HEK293 (cell line): Measurements from ENCODE around the gene NAGLU.

Experiments
- OVOL3 ChIP-seq: fragments of 450-650 bp; formaldehyde crosslinking; IDR thresholded peaks from 2 replicates; pipeline ENCODE4 v1.5.1; 2016; ENCODE audit warnings: missing biosample characterization, missing genetic modification characterization
- PATZ1 ChIP-seq: fragments of 450-650 bp; formaldehyde crosslinking; IDR thresholded peaks from 2 replicates; pipeline ENCODE4 v1.5.1; 2016; ENCODE audit warnings: missing biosample characterization, missing genetic modification characterization
- REPIN1 ChIP-seq: fragments of 450-650 bp; formaldehyde crosslinking; IDR thresholded peaks from 2 replicates; pipeline ENCODE4 v1.5.1; 2017; ENCODE audit warnings: missing biosample characterization, missing genetic modification characterization, low read depth
- SALL2 ChIP-seq: fragments of 450-650 bp; formaldehyde crosslinking; IDR thresholded peaks from 2 replicates; pipeline ENCODE4 v1.5.0; 2017; ENCODE audit warnings: missing biosample characterization, mild to moderate bottlenecking, missing genetic modification characterization, borderline replicate concordance
- SETDB1 ChIP-seq: IDR thresholded peaks from one replicate; pipeline ENCODE4 v1.6.1; 2017; ENCODE audit warnings: mild to moderate bottlenecking, low read length, moderate library complexity, mixed read lengths; ENCODE audit not compliant: insufficient read length
- ZFP37 ChIP-seq: fragments of 450-650 bp; formaldehyde crosslinking; IDR thresholded peaks from 2 replicates; pipeline ENCODE4 v1.5.1; 2016; ENCODE audit warnings: missing biosample characterization, missing genetic modification characterization
- ZFP41 ChIP-seq: fragments of 450-650 bp; formaldehyde crosslinking; IDR thresholded peaks from 2 replicates; pipeline ENCODE4 v1.5.1; 2016; ENCODE audit warnings: missing biosample characterization, missing genetic modification characterization, borderline replicate concordance
- ZNF10 ChIP-seq: fragments of 450-650 bp; formaldehyde crosslinking; IDR thresholded peaks from 2 replicates; pipeline ENCODE4 v1.5.1; 2017; ENCODE audit warnings: missing biosample characterization, missing genetic modification characterization
- ZNF132 ChIP-seq: fragments of 450-650 bp; formaldehyde crosslinking; IDR thresholded peaks from 2 replicates; pipeline ENCODE4 v1.5.1; 2017; ENCODE audit warnings: missing biosample characterization, missing genetic modification characterization, borderline replicate concordance
- ZNF138 ChIP-seq: fragments of 450-650 bp; formaldehyde crosslinking; IDR thresholded peaks from 2 replicates; pipeline ENCODE4 v1.5.1; 2016; ENCODE audit warnings: missing biosample characterization, missing genetic modification characterization, borderline replicate concordance
- ZNF146 ChIP-seq: fragments of 450-650 bp; formaldehyde crosslinking; IDR thresholded peaks from 2 replicates; pipeline ENCODE4 v1.5.1; 2016; ENCODE audit warnings: missing biosample characterization, missing genetic modification characterization
- ZNF18 ChIP-seq: fragments of 450-650 bp; formaldehyde crosslinking; IDR thresholded peaks from 2 replicates; pipeline ENCODE4 v1.5.1; 2016; ENCODE audit warnings: missing biosample characterization, missing genetic modification characterization
- ZNF184 ChIP-seq: fragments of 450-650 bp; IDR thresholded peaks from 2 replicates; pipeline ENCODE4 v1.5.1; 2018; ENCODE audit warnings: missing biosample characterization, mild to moderate bottlenecking, missing genetic modification characterization
- ZNF2 ChIP-seq: fragments of 450-650 bp; formaldehyde crosslinking; IDR thresholded peaks from 2 replicates; pipeline ENCODE4 v1.5.1; 2016; ENCODE audit warnings: missing biosample characterization, missing genetic modification characterization
- ZNF221 ChIP-seq: fragments of 450-650 bp; formaldehyde crosslinking; IDR thresholded peaks from 2 replicates; pipeline ENCODE4 v1.5.1; 2017; ENCODE audit warnings: missing biosample characterization, missing genetic modification characterization, borderline replicate concordance
- ZNF341 ChIP-seq: fragments of 450-650 bp; formaldehyde crosslinking; IDR thresholded peaks from 2 replicates; pipeline ENCODE4; 2016; ENCODE audit warnings: low read depth, missing biosample characterization, missing genetic modification characterization
- ZNF366 ChIP-seq: fragments of 450-650 bp; formaldehyde crosslinking; conservative IDR thresholded peaks from 2 replicates; pipeline ENCODE4 v1.5.1; 2016; ENCODE audit warnings: missing biosample characterization, missing genetic modification characterization
- ZNF404 ChIP-seq: fragments of 450-650 bp; formaldehyde crosslinking; IDR thresholded peaks from 2 replicates; pipeline ENCODE4 v1.5.1; 2017; ENCODE audit warnings: missing biosample characterization, missing genetic modification characterization
- ZNF416 ChIP-seq: fragments of 450-650 bp; formaldehyde crosslinking; IDR thresholded peaks from 2 replicates; pipeline ENCODE4 v1.5.1; 2016; ENCODE audit warnings: missing biosample characterization, missing genetic modification characterization
- ZNF449 ChIP-seq: fragments of 450-650 bp; formaldehyde crosslinking; IDR thresholded peaks from 2 replicates; pipeline ENCODE4 v1.5.1; 2017; ENCODE audit warnings: missing biosample characterization, mild to moderate bottlenecking, missing genetic modification characterization, moderate library complexity
- ZNF555 ChIP-seq: fragments of 450-650 bp; formaldehyde crosslinking; conservative IDR thresholded peaks from 2 replicates; pipeline ENCODE4 v1.5.1; 2017; ENCODE audit warnings: missing biosample characterization, mild to moderate bottlenecking, missing genetic modification characterization, inconsistent platforms
- ZNF561 ChIP-seq: fragments of 450-650 bp; IDR thresholded peaks from 2 replicates; pipeline ENCODE4 v1.5.1; 2018; ENCODE audit warnings: missing biosample characterization, missing genetic modification characterization, borderline replicate concordance
- ZNF629 ChIP-seq: fragments of 450-650 bp; formaldehyde crosslinking; IDR thresholded peaks from 2 replicates; pipeline ENCODE4 v1.5.1; 2017; ENCODE audit warnings: missing biosample characterization, missing genetic modification characterization
- ZNF658 ChIP-seq: fragments of 450-650 bp; formaldehyde crosslinking; IDR thresholded peaks from 2 replicates; pipeline ENCODE4; 2016; ENCODE audit warnings: missing biosample characterization, missing genetic modification characterization
- ZNF670 ChIP-seq: fragments of 450-650 bp; formaldehyde crosslinking; IDR thresholded peaks from 2 replicates; pipeline ENCODE4 v1.5.1; 2016; ENCODE audit warnings: missing biosample characterization, missing genetic modification characterization, low read depth
- ZNF677 ChIP-seq: fragments of 450-650 bp; IDR thresholded peaks from 2 replicates; pipeline ENCODE4 v1.5.0; 2018; ENCODE audit warnings: missing biosample characterization, mild to moderate bottlenecking, missing genetic modification characterization, moderate library complexity
- ZNF707 ChIP-seq: fragments of 450-650 bp; formaldehyde crosslinking; IDR thresholded peaks from 2 replicates; pipeline ENCODE4 v1.5.1; 2016; ENCODE audit warnings: missing biosample characterization, missing genetic modification characterization
- ZNF776 ChIP-seq: fragments of 450-650 bp; formaldehyde crosslinking; IDR thresholded peaks from 2 replicates; pipeline ENCODE4 v1.5.0; 2017; ENCODE audit warnings: missing biosample characterization, missing genetic modification characterization, borderline replicate concordance
- TF ChIP-seq, protein P1 (sequence below): fragments of 450-650 bp; formaldehyde crosslinking; IDR thresholded peaks from 2 replicates; pipeline ENCODE4 v1.5.1; 2016; ENCODE audit warnings: missing biosample characterization, missing genetic modification characterization, borderline replicate concordance
- TF ChIP-seq, protein P2 (sequence below): fragments of 450-650 bp; formaldehyde crosslinking; IDR thresholded peaks from 2 replicates; pipeline ENCODE4 v1.5.1; 2016; ENCODE audit warnings: missing biosample characterization, missing genetic modification characterization
- TF ChIP-seq, protein P3 (sequence below): fragments of 450-650 bp; IDR thresholded peaks from 2 replicates; pipeline ENCODE4 v1.5.1; 2018; ENCODE audit warnings: missing biosample characterization, mild to moderate bottlenecking, missing genetic modification characterization

Gene NAGLU

GRCh38 chr17:42577532-42578281 is 41.7 kb downstream of the NAGLU start, which contains the start of gene PSMC3IP (continued):
- TF ChIP-seq, protein P1, sequence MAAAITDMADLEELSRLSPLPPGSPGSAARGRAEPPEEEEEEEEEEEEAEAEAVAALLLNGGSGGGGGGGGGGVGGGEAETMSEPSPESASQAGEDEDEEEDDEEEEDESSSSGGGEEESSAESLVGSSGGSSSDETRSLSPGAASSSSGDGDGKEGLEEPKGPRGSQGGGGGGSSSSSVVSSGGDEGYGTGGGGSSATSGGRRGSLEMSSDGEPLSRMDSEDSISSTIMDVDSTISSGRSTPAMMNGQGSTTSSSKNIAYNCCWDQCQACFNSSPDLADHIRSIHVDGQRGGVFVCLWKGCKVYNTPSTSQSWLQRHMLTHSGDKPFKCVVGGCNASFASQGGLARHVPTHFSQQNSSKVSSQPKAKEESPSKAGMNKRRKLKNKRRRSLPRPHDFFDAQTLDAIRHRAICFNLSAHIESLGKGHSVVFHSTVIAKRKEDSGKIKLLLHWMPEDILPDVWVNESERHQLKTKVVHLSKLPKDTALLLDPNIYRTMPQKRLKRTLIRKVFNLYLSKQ (tag by site-specific recombination), result no peak
- TF ChIP-seq SETDB1 (no peak), ZNF146 (no peak), ZFP37 (tag by site-specific recombination) (0 out of 2 replicates have a peak, but pooled peaks have one; percentile 54), OVOL3 (0 out of 2 replicates have a peak, but pooled peaks have one; percentile 47), ZNF555 (no peak), ZNF776 (tag by site-specific recombination) (no peak), ZNF629 (tag by site-specific recombination) (peak; percentile 71), ZNF2 (tag by site-specific recombination) (peak; percentile 48; the same call in 1 of the 2 replicates), PATZ1 (peak; percentile 30; the same call in 1 of the 2 replicates), ZNF658 (tag by site-specific recombination) (no peak), ZNF10 (no peak), ZNF677 (tag by site-specific recombination) (no peak), ZFP41 (tag by site-specific recombination) (no peak), ZNF366 (tag by site-specific recombination) (no peak), ZNF132 (tag by site-specific recombination) (no peak), ZNF184 (no peak), ZNF138 (tag by site-specific recombination) (no peak), ZNF404 (tag by site-specific recombination) (no peak), ZNF18 (tag by site-specific recombination) (no peak), REPIN1 (tag by site-specific recombination) (no peak), ZNF561 (tag by site-specific recombination) (no peak), ZNF221 (no peak), ZNF707 (no peak), ZNF416 (tag by site-specific recombination) (no peak), ZNF341 (tag by site-specific recombination) (peak; percentile 98), ZNF449 (tag by site-specific recombination) (no peak), ZNF670 (no peak), SALL2 (tag by site-specific recombination) (no peak)
- TF ChIP-seq, protein P2, sequence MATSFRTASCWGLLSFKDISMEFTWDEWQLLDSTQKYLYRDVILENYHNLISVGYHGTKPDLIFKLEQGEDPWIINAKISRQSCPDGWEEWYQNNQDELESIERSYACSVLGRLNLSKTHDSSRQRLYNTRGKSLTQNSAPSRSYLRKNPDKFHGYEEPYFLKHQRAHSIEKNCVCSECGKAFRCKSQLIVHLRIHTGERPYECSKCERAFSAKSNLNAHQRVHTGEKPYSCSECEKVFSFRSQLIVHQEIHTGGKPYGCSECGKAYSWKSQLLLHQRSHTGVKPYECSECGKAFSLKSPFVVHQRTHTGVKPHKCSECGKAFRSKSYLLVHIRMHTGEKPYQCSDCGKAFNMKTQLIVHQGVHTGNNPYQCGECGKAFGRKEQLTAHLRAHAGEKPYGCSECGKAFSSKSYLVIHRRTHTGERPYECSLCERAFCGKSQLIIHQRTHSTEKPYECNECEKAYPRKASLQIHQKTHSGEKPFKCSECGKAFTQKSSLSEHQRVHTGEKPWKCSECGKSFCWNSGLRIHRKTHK, result no peak
- TF ChIP-seq, protein P3, sequence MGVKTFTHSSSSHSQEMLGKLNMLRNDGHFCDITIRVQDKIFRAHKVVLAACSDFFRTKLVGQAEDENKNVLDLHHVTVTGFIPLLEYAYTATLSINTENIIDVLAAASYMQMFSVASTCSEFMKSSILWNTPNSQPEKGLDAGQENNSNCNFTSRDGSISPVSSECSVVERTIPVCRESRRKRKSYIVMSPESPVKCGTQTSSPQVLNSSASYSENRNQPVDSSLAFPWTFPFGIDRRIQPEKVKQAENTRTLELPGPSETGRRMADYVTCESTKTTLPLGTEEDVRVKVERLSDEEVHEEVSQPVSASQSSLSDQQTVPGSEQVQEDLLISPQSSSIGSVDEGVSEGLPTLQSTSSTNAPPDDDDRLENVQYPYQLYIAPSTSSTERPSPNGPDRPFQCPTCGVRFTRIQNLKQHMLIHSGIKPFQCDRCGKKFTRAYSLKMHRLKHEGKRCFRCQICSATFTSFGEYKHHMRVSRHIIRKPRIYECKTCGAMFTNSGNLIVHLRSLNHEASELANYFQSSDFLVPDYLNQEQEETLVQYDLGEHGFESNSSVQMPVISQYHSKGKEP (tag by site-specific recombination), result no peak
